SK-N-SH (cell line): ENCODE measurements around the gene RALGDS. TPM values are rescaled to one million over a fixed set of nuclear protein-coding genes. Genes with fewer than 3 reads are reported as not detected.

Source experiments
- CTCF ChIA-PET: fragments of 300-600, 350-600 bp; formaldehyde crosslinking; extraction: SDS; loops from one replicate; lab custom pipeline; 2021; lab: Yijun Ruan, JAX
- POLR2A ChIA-PET: fragments of 350-600 bp; sonication (Branson Sonifier 250); formaldehyde crosslinking; extraction: SDS; loops from one replicate; lab custom pipeline; 2020; ENCODE audit warnings: antibody characterized with exemption, inconsistent platforms; lab: Yijun Ruan, JAX
- DNase-seq: peaks from one replicate; pipeline ENCODE4 v3.0.0; 2012
- H2AFZ ChIP-seq: fragments of 200-600 bp; sonication (generic); 2 replicates; pipeline ENCODE4 v1.8.1; 2016; ENCODE audit warnings: antibody characterized with exemption, mild to moderate bottlenecking, low read depth
- H3F3A ChIP-seq: fragments of 200-600 bp; sonication (generic); replicated peaks from 2 replicates; pipeline ENCODE3; 2016; ENCODE audit warnings: antibody characterized with exemption, mild to moderate bottlenecking; ENCODE audit not compliant: insufficient read depth
- H3K27ac ChIP-seq, 2 experiments: fragments of 200-500 bp in 1 of 2; fragments of 200-600 bp in 1 of 2; sonication (Bioruptor generic) in 1 of 2; sonication (generic), shearing (Covaris generic) in 1 of 2; 2 replicates each; pipeline versions ENCODE4 v1.5.1 to v1.6.1; 2014 to 2016; ENCODE audit warnings: low read depth in 2 of 2, inconsistent platforms in 1 of 2, low read length in 1 of 2, mild to moderate bottlenecking in 1 of 2, mixed read lengths in 1 of 2
- H3K27me3 ChIP-seq: fragments of 200-600 bp; sonication (generic), shearing (Covaris generic); 2 replicates; pipeline ENCODE4 v1.6.1; 2016; ENCODE audit warnings: mixed run types; ENCODE audit not compliant: insufficient read depth
- H3K36me3 ChIP-seq, 2 experiments: fragments of 200-500 bp in 1 of 2; fragments of 200-600 bp in 1 of 2; sonication (Bioruptor generic) in 1 of 2; sonication (generic) in 1 of 2; replicated peaks in 1 of 2; 2 replicates each; pipeline versions ENCODE3 to v1.5.1; 2014 to 2016; ENCODE audit warnings: low read length in 1 of 2, mild to moderate bottlenecking in 1 of 2; ENCODE audit not compliant: insufficient read depth in 2 of 2, control insufficient read depth in 1 of 2
- H3K4me1 ChIP-seq, 2 experiments: fragments of 200-500 bp in 1 of 2; fragments of 200-600 bp in 1 of 2; sonication (Bioruptor generic) in 1 of 2; sonication (generic), shearing (Covaris generic) in 1 of 2; 2 replicates each; pipeline versions ENCODE4 v1.5.1 to v1.6.1; 2014 to 2016; ENCODE audit warnings: low read depth in 1 of 2, low read length in 1 of 2, mixed run types in 1 of 2; ENCODE audit not compliant: insufficient read depth in 2 of 2, control insufficient read depth in 1 of 2
- H3K4me2 ChIP-seq: fragments of 200-600 bp; sonication (generic), shearing (Covaris generic); 2 replicates; pipeline ENCODE4 v1.6.1; 2017; ENCODE audit warnings: mixed run types
- H3K4me3 ChIP-seq, 2 experiments: fragments of 200-500 bp in 1 of 2; fragments of 200-600 bp in 1 of 2; sonication (Bioruptor generic) in 1 of 2; sonication (generic), shearing (Covaris generic) in 1 of 2; 2 replicates each; pipeline versions ENCODE4 v1.5.1 to v1.8.1; 2014 to 2016; ENCODE audit warnings: low read depth in 2 of 2, inconsistent platforms in 1 of 2, low read length in 1 of 2, mild to moderate bottlenecking in 1 of 2, mixed read lengths in 1 of 2, moderate library complexity in 1 of 2
- H3K79me2 ChIP-seq: fragments of 200-600 bp; sonication (generic); 2 replicates; pipeline ENCODE4 v1.8.1; 2017; ENCODE audit warnings: mild to moderate bottlenecking; ENCODE audit not compliant: insufficient read depth
- H3K9ac ChIP-seq: fragments of 200-600 bp; sonication (generic); 2 replicates; pipeline ENCODE4 v1.6.1; 2017; ENCODE audit warnings: mixed run types
- H3K9me2 ChIP-seq: fragments of 200-600 bp; sonication (generic); 2 replicates; pipeline ENCODE4 v1.6.1; 2017; ENCODE audit warnings: mixed run types
- H3K9me3 ChIP-seq: fragments of 200-600 bp; sonication (generic); 2 replicates; pipeline ENCODE4 v1.6.1; 2017; ENCODE audit warnings: mixed run types, mild to moderate bottlenecking, moderate library complexity
- H4K20me1 ChIP-seq: fragments of 200-600 bp; sonication (generic); 2 replicates; pipeline ENCODE4 v1.6.1; 2017; ENCODE audit warnings: mild to moderate bottlenecking, mixed run types; ENCODE audit not compliant: insufficient read depth
- GABPA ChIP-seq: IDR thresholded peaks from 2 replicates; pipeline ENCODE4 v1.4.0; 2012; ENCODE audit warnings: low read depth, mild to moderate bottlenecking
- TAF1 ChIP-seq: IDR thresholded peaks from 2 replicates; pipeline ENCODE4 v1.6.1; 2012; ENCODE audit warnings: low read depth, mild to moderate bottlenecking, low read length, moderate library complexity, borderline replicate concordance
- TEAD4 ChIP-seq: IDR thresholded peaks from 2 replicates; pipeline ENCODE4 v1.4.0; 2012; ENCODE audit warnings: mild to moderate bottlenecking, borderline replicate concordance; ENCODE audit not compliant: insufficient read depth
- whole genome bisulfite sequencing: methylation state at CpG from one replicate; pipeline ENCODE4 v1.1.6; 2017; ENCODE audit warnings: low lambda C conversion rate; 5-methylcytosine and 5-hydroxymethylcytosine counted together
- polyA plus RNA-seq, 3 experiments: library from polyadenylated mRNA; depleted of rRNA; stranded (reverse); fragments of >200 nt; gene quantifications; 2 replicates each; pipeline ENCODE4 v1.2.3, GENCODE V29; 2012
- TF ChIP-seq, protein P1 (sequence below): IDR thresholded peaks from 2 replicates; pipeline ENCODE4 v1.4.0; 2012; ENCODE audit warnings: low read depth
- TF ChIP-seq, protein P2 (sequence below): IDR thresholded peaks from 2 replicates; pipeline ENCODE4 v1.4.0; 2012; ENCODE audit warnings: low read depth, borderline replicate concordance
- TF ChIP-seq, protein P3 (sequence below): IDR thresholded peaks from 2 replicates; pipeline ENCODE4; 2012

Gene RALGDS
- polyA plus RNA-seq, 1 of the 3 experiments (the other 2 are of a cell fraction), result 64.7 TPM

DNA sequence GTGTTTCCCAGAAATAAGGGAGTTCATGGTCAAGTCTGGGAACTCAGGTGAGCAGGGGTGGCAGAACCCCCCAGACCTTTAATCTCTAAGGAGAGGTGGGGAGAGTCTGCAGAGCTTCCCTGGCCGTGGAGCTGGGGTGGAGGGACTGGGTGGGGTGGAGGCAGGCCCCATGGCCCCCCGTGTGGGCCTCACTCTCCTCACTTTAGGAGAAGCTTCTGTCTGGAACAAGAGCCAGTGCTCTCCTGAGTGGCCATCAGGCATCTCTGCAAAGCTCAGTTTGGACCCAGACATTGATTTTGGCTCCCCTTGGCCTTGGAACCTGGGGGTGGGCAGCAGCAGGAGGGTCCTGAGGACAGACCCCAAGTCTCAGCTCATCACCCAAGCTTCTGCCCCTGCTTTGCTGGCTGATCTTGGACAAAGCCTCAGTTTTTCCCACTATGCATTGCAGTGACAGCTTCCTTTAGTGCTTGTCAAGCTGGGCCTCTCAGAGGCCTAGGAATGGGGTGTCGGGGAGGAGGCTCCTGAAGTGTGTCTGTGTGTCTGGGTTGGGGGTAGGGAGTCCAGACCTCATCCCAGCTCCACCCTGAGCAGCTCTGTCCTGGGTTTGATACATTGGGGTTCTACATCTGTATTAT is 46.2 kb upstream of the RALGDS start:
- ChIA-PET CTCF (interaction anchor here (0.9 to 3.2 kb wide), 3 partner anchors 13 to 23 kb away, joined by 5 to 18 read pairs (median 6); no protein-coding TSS in a partner anchor), POLR2A (interaction anchor here (1.1 kb wide), 1 partner anchor 181 kb away, joined by 3 read pairs; the partner anchor contains the start of genes MED22 and RPL7A)
- Histone ChIP-seq H3K9ac (no peak overlapping the region), H3F3A (no peaks in the 10 kb centered on the region), H3K36me3 (no peaks in the 10 kb centered on the region), H3K79me2 (no peaks in the 10 kb centered on the region), H3K4me3 (no peak overlapping the region), H4K20me1 (no peaks in the 10 kb centered on the region), H3K9me3 (no peaks in the 10 kb centered on the region), H2AFZ (no peak overlapping the region), H3K9me2 (no peaks in the 10 kb centered on the region), H3K27me3 (no peaks in the 10 kb centered on the region), H3K4me1 (peaks cover 0 to 5% of the 10 kb centered on the region in 2 experiments; a peak in 1 of 4 replicates), H3K27ac (no peak overlapping the region), H3K4me2 (no peak overlapping the region)
- WGBS, result 28% methylated on average over 3 of the region's 3 CpGs
- TF ChIP-seq GABPA, result no peak
- DNase-seq, result no peak

DNA sequence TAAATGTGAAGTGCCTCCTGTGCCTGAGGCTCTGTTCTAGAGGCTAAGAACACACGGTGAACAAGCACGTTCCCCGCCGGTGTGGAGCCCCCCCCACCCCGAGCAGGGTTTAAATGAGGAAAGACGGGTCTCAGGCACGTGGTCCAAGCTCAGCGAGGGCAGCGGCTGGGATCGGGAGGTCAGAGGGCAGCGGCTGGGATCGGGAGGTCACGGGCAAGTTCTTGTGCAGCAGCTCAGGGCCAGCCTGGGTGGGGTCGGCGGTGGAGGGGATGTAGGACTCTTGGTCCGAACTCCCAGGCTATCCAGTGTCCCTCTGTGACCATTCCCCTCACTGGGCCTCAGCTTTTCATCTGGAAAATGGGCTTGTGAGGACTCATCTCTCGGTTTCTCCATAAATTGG is 45.4 kb upstream of the RALGDS start:
- Histone ChIP-seq H3K79me2 (no peaks in the 10 kb centered on the region), H4K20me1 (no peaks in the 10 kb centered on the region), H3K9ac (no peak overlapping the region), H3K4me1 (peaks cover 0 to 5% of the 10 kb centered on the region in 2 experiments; a peak in 1 of 4 replicates), H3K4me2 (no peak overlapping the region), H2AFZ (no peak overlapping the region), H3K27me3 (no peaks in the 10 kb centered on the region), H3K9me2 (no peaks in the 10 kb centered on the region), H3F3A (no peaks in the 10 kb centered on the region), H3K4me3 (no peak overlapping the region), H3K9me3 (no peaks in the 10 kb centered on the region), H3K27ac (no peak overlapping the region), H3K36me3 (no peaks in the 10 kb centered on the region)
- DNase-seq, result no peak
- POLR2A ChIA-PET, result no interaction called here
- TF ChIP-seq, protein P1, sequence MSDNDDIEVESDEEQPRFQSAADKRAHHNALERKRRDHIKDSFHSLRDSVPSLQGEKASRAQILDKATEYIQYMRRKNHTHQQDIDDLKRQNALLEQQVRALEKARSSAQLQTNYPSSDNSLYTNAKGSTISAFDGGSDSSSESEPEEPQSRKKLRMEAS, result no peak
- TF ChIP-seq, protein P2, sequence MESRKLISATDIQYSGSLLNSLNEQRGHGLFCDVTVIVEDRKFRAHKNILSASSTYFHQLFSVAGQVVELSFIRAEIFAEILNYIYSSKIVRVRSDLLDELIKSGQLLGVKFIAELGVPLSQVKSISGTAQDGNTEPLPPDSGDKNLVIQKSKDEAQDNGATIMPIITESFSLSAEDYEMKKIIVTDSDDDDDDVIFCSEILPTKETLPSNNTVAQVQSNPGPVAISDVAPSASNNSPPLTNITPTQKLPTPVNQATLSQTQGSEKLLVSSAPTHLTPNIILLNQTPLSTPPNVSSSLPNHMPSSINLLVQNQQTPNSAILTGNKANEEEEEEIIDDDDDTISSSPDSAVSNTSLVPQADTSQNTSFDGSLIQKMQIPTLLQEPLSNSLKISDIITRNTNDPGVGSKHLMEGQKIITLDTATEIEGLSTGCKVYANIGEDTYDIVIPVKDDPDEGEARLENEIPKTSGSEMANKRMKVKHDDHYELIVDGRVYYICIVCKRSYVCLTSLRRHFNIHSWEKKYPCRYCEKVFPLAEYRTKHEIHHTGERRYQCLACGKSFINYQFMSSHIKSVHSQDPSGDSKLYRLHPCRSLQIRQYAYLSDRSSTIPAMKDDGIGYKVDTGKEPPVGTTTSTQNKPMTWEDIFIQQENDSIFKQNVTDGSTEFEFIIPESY, result no peak
- WGBS, result 64% methylated on average over 16 of the region's 17 CpGs
- CTCF ChIA-PET, result interaction anchor here (1.7 to 3.2 kb wide), 2 partner anchors 14 to 20 kb away, joined by 6 to 18 read pairs; no protein-coding TSS in a partner anchor

DNA sequence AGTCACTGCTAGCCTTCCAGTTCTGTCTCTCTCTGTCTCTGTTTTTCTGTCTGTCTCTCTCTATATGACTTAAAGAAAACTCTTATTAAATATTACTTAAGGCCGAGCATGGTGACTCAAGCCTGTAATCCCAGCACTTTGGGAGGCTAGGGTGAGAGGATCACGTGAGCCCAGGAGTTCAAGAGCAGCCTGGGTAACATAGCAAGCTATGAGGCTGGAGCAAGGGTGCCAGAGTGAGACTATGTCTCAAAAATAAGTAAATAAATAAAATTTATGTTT is 44.4 kb upstream of the RALGDS start:
- TF ChIP-seq, protein P3, sequence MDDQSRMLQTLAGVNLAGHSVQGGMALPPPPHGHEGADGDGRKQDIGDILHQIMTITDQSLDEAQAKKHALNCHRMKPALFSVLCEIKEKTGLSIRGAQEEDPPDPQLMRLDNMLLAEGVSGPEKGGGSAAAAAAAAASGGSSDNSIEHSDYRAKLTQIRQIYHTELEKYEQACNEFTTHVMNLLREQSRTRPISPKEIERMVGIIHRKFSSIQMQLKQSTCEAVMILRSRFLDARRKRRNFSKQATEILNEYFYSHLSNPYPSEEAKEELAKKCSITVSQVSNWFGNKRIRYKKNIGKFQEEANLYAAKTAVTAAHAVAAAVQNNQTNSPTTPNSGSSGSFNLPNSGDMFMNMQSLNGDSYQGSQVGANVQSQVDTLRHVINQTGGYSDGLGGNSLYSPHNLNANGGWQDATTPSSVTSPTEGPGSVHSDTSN, result no peak
- TF ChIP-seq, protein P1, result no peak
- TF ChIP-seq TAF1, result no peak
- TF ChIP-seq TEAD4, result no peak
- Histone ChIP-seq H3K27ac (no peak overlapping the region), H3F3A (no peaks in the 10 kb centered on the region), H3K9me2 (no peaks in the 10 kb centered on the region), H3K9ac (no peak overlapping the region), H3K36me3 (no peaks in the 10 kb centered on the region), H3K4me1 (peaks cover 0 to 5% of the 10 kb centered on the region in 2 experiments; a peak in 1 of 4 replicates), H3K4me3 (no peak overlapping the region), H3K9me3 (no peaks in the 10 kb centered on the region), H3K27me3 (no peaks in the 10 kb centered on the region), H3K79me2 (no peaks in the 10 kb centered on the region), H3K4me2 (no peak overlapping the region), H4K20me1 (no peaks in the 10 kb centered on the region), H2AFZ (no peak overlapping the region)
- POLR2A ChIA-PET, result no interaction called here
- CTCF ChIA-PET, result interaction anchor here (3.2 kb wide), 1 partner anchor 21 kb away, joined by 18 read pairs; no protein-coding TSS in a partner anchor
- DNase-seq, result no peak
- 71% methylated on average over 2 of the region's 2 CpGs for WGBS
